OCI-LY3 (cell line): ENCODE results near the gene HOTAIR.

Experiments used
- H2AFZ ChIP-seq: fragments of 200-600, 300-600 bp; shearing (Covaris generic); 2 replicates; pipeline ENCODE4 v1.6.0; 2014; ENCODE audit warnings: antibody characterized with exemption, low read depth, low read length
- H3K27ac ChIP-seq: fragments of 200-600, 300-600 bp; sonication (generic); 2 replicates; pipeline ENCODE4 v1.5.1; 2014; ENCODE audit warnings: mild to moderate bottlenecking, low read length, moderate library complexity, mixed read lengths
- H3K27me3 ChIP-seq: fragments of 200-600, 300-600 bp; sonication (generic); 2 replicates; pipeline ENCODE4 v1.6.1; 2014; ENCODE audit warnings: low read depth, low read length, mixed read lengths
- H3K36me3 ChIP-seq: fragments of 200-600, 300-600 bp; sonication (generic); replicated peaks from 2 replicates; pipeline ENCODE3; 2014; ENCODE audit warnings: low read depth, low read length, mixed read lengths
- H3K4me1 ChIP-seq: fragments of 300-600, 200-600 bp; sonication (generic); 2 replicates; pipeline ENCODE4 v1.6.1; 2014; ENCODE audit warnings: low read length, mixed read lengths
- H3K4me2 ChIP-seq: fragments of 200-600, 300-600 bp; sonication (generic); 2 replicates; pipeline ENCODE4 v1.6.1; 2014; ENCODE audit warnings: low read length, mixed read lengths
- H3K4me3 ChIP-seq: fragments of 300-600, 200-600 bp; sonication (generic); 2 replicates; pipeline ENCODE4 v1.5.1; 2014; ENCODE audit warnings: antibody characterized with exemption, mild to moderate bottlenecking, low read length, moderate library complexity
- H3K79me2 ChIP-seq: fragments of 300-600, 200-600 bp; shearing (Covaris generic); 2 replicates; pipeline ENCODE4 v1.6.1; 2014; ENCODE audit warnings: mild to moderate bottlenecking, low read length, mixed read lengths
- H3K9ac ChIP-seq: fragments of 300-600, 200-600 bp; shearing (Covaris generic); 2 replicates; pipeline ENCODE4 v1.6.0; 2014; ENCODE audit warnings: mild to moderate bottlenecking, low read length, moderate library complexity
- H3K9me3 ChIP-seq: fragments of 200-600, 300-600 bp; shearing (Covaris generic); 2 replicates; pipeline ENCODE4 v1.6.1; 2014; ENCODE audit warnings: low read length, mixed read lengths; ENCODE audit not compliant: insufficient read depth
- H4K20me1 ChIP-seq: fragments of 200-600, 300-600 bp; sonication (generic); 2 replicates; pipeline ENCODE4 v1.6.1; 2016; ENCODE audit warnings: low read length, mixed read lengths; ENCODE audit not compliant: insufficient read depth
- EZH2phosphoT487 ChIP-seq: fragments of 200-600 bp; shearing (Covaris generic); IDR thresholded peaks from 2 replicates; pipeline ENCODE4 v1.6.1; 2018; ENCODE audit warnings: antibody characterized with exemption, mixed run types, low read depth
- TF ChIP-seq, protein P1 (sequence below): fragments of 200-600, 300-600 bp; sonication (generic); IDR thresholded peaks from 2 replicates; pipeline ENCODE4 v1.5.1; 2014; ENCODE audit warnings: antibody characterized with exemption, low read length, low read depth

Gene HOTAIR

GRCh38 chr12:53944907-53945847 is 29.6 kb downstream of the HOTAIR start:
- Histone ChIP-seq H3K4me3 (no peak overlapping the region), H3K27ac (no peak overlapping the region), H3K27me3 (peaks cover 47% of the 10 kb centered on the region), H3K9ac (no peak overlapping the region), H3K36me3 (no peaks in the 10 kb centered on the region), H3K9me3 (no peaks in the 10 kb centered on the region), H3K79me2 (no peaks in the 10 kb centered on the region), H2AFZ (no peak overlapping the region), H4K20me1 (no peaks in the 10 kb centered on the region), H3K4me2 (no peak overlapping the region), H3K4me1 (no peaks in the 10 kb centered on the region)
- TF ChIP-seq, protein P1, sequence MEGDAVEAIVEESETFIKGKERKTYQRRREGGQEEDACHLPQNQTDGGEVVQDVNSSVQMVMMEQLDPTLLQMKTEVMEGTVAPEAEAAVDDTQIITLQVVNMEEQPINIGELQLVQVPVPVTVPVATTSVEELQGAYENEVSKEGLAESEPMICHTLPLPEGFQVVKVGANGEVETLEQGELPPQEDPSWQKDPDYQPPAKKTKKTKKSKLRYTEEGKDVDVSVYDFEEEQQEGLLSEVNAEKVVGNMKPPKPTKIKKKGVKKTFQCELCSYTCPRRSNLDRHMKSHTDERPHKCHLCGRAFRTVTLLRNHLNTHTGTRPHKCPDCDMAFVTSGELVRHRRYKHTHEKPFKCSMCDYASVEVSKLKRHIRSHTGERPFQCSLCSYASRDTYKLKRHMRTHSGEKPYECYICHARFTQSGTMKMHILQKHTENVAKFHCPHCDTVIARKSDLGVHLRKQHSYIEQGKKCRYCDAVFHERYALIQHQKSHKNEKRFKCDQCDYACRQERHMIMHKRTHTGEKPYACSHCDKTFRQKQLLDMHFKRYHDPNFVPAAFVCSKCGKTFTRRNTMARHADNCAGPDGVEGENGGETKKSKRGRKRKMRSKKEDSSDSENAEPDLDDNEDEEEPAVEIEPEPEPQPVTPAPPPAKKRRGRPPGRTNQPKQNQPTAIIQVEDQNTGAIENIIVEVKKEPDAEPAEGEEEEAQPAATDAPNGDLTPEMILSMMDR, result no peak
- TF ChIP-seq EZH2phosphoT487, result no peak

DNA sequence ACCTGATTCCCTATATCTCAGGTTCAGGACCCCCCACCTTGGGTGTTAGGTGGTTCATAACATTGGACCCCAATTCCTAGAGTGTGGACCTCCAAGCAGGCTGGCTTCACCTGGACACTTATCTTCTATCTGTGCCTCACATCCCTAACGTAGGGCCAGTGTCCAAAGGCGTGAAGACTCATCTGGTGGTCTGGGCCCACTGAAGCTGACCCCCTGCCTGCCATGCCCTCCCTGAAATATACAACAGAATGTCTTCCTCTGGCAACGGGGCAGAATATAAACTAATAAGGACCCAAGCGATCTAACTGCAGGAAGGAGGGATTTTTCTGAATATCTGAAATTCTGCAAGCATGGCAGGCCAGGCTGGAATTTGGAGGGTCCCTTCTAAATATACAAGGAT is 30.5 kb downstream of the HOTAIR start:
- H4K20me1 ChIP-seq, result no peaks in the 10 kb centered on the region
- H3K36me3 ChIP-seq, result no peaks in the 10 kb centered on the region
- H2AFZ ChIP-seq, result no peak overlapping the region
- no peak overlapping the region for H3K4me3 ChIP-seq
- H3K79me2 ChIP-seq, result no peaks in the 10 kb centered on the region
- H3K9me3 ChIP-seq, result no peaks in the 10 kb centered on the region
- H3K27ac ChIP-seq, result no peak overlapping the region
- no peak overlapping the region for H3K4me2 ChIP-seq
- no peaks in the 10 kb centered on the region for H3K4me1 ChIP-seq
- H3K9ac ChIP-seq, result no peak overlapping the region
- H3K27me3 ChIP-seq, result peaks cover 48% of the 10 kb centered on the region
- no peak for TF ChIP-seq EZH2phosphoT487
- TF ChIP-seq, protein P1, result no peak

DNA sequence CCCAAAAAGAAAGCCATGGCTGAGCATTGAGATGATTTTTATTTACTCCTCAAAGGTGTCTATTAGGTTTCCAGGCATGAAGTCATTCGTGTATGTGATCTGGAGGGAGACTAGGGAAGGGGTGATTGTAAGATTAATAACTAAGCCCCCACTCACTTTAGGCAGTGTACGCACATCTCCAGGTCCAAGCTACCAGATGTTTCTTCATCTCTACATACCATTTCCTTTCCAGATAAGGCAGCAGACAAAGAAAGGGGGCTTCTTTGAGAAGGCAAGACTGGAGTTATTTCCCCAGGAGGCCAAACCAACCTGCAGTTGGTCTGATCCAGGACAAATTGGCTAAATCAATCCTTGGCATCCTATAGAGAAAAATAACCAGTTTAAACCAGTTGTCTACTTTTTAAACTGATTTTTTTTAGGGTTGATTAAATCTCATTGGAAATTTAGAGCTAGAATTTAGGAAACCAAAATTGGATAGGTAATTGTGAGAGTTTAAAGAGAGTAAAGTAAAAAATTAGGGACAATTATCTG is 32.2 kb downstream of the HOTAIR start:
- no peak overlapping the region for H3K27ac ChIP-seq
- H3K9ac ChIP-seq, result no peak overlapping the region
- H2AFZ ChIP-seq, result no peak overlapping the region
- H3K27me3 ChIP-seq, result peaks cover 42% of the 10 kb centered on the region
- no peaks in the 10 kb centered on the region for H3K4me1 ChIP-seq
- no peaks in the 10 kb centered on the region for H3K36me3 ChIP-seq
- H3K79me2 ChIP-seq, result no peaks in the 10 kb centered on the region
- H3K9me3 ChIP-seq, result no peaks in the 10 kb centered on the region
- no peak for TF ChIP-seq EZH2phosphoT487
- TF ChIP-seq, protein P1, result no peak
- no peak overlapping the region for H3K4me2 ChIP-seq
- no peak overlapping the region for H3K4me3 ChIP-seq
- H4K20me1 ChIP-seq, result no peaks in the 10 kb centered on the region

DNA sequence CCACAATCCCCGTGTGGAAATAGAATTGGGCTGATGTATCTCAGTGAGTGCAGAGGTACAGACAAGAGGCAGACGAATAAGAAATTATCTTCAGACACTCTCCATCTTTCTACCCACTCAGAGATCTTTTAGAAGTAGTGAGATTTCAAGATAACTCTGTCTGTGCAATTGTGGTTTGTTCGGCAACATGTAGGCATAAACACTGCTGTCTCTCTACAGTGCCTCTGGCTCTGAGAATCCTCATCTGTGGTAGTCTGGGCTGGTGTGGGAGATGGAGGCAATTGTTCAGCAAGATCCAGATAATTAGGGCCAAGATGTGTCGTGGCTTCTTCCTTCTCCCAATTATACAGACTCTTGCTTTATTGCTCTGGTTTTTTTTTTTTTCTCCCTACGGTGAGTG is 33.0 kb downstream of the HOTAIR start:
- H3K27me3 ChIP-seq, result peaks cover 37% of the 10 kb centered on the region

More for the DNA sequence above, 33.0 kb downstream of the HOTAIR start:
- TF ChIP-seq EZH2phosphoT487, result no peak
- TF ChIP-seq, protein P1, result no peak
- Histone ChIP-seq H3K9ac (no peak overlapping the region), H3K36me3 (no peaks in the 10 kb centered on the region), H3K4me2 (no peak overlapping the region), H3K79me2 (no peaks in the 10 kb centered on the region), H2AFZ (no peak overlapping the region), H3K4me3 (no peak overlapping the region), H3K9me3 (no peaks in the 10 kb centered on the region), H3K27ac (no peak overlapping the region), H3K4me1 (no peaks in the 10 kb centered on the region), H4K20me1 (no peaks in the 10 kb centered on the region)
